HepG2 (cell line): Measurements from ENCODE around the gene TMEM218. TPM values are rescaled to one million over a fixed set of nuclear protein-coding genes. Genes with fewer than 3 reads are reported as not detected.
"Not testable (repeated sequence)": the region's sequence is repeated elsewhere in the genome, so short reads cannot be mapped to it uniquely, and the experiment has no call there.

Source experiments
- ATAC-seq: fragments of 200-7000 bp; cut with Tn5 transposase; 3 replicates; pipeline ENCODE4 v1.9.1; 2020; ENCODE audit warnings: mild to moderate bottlenecking, moderate library complexity
- BruUV-seq: library from RNA; stranded (reverse); fragments of 400-500 nt; replicated peaks from 2 replicates; lab custom pipeline; 2021; lab: Mats Ljungman, UMichigan
- CTCF ChIA-PET: fragments of 300-600 bp; formaldehyde crosslinking; extraction: SDS; loops from one replicate; lab custom pipeline; 2021; ENCODE audit warnings: low total read pairs, inconsistent platforms, low intra/inter-chr PET ratio; lab: Yijun Ruan, JAX
- POLR2A ChIA-PET: fragments of 350-600 bp; sonication (Branson Sonifier 250); formaldehyde crosslinking; loops from one replicate; lab custom pipeline; 2020; ENCODE audit warnings: antibody characterized with exemption, inconsistent platforms; lab: Yijun Ruan, JAX
- DNase-seq: peaks from one replicate; pipeline ENCODE4 v3.0.0-alpha.2; 2015; ENCODE audit warnings: low spot score
- FAIRE-seq: peaks from 3 replicates; lab custom pipeline; 2011; peaks lifted over from hg19 to GRCh38; lab: Jason Lieb, UNC
- H2AFZ ChIP-seq: one replicate; pipeline ENCODE4 v1.6.1; 2011; ENCODE audit warnings: low read length, inconsistent platforms
- H3K27ac ChIP-seq: fragments of 300-600 bp; 3 replicates; pipeline ENCODE4 v1.8.0; 2011; ENCODE audit warnings: mixed run types, mild to moderate bottlenecking, mixed read lengths, low read length, inconsistent platforms; ENCODE audit not compliant: insufficient read depth; ENCODE audit errors: extremely low read length
- H3K27me3 ChIP-seq, 2 experiments: fragments of 200-600 bp in 1 of 2; 2 replicates in 1 of 2; 3 replicates in 1 of 2; pipeline versions ENCODE4 v1.6.0 to v1.8.0; 2011; ENCODE audit warnings: low read length in 2 of 2, mild to moderate bottlenecking in 2 of 2, moderate library complexity in 2 of 2, inconsistent platforms in 1 of 2; ENCODE audit not compliant: insufficient read depth in 2 of 2, control insufficient read depth in 1 of 2
- H3K36me3 ChIP-seq, 2 experiments: fragments of 200-600 bp in 1 of 2; replicated peaks in 1 of 2; 2 replicates in 1 of 2; 3 replicates in 1 of 2; pipeline versions ENCODE4 v1.5.1 to v1.8.0; 2011; ENCODE audit warnings: low read length in 2 of 2, inconsistent platforms in 1 of 2; ENCODE audit not compliant: insufficient read depth in 2 of 2, control insufficient read depth in 1 of 2
- H3K4me1 ChIP-seq: 2 replicates; pipeline ENCODE4 v1.5.1; 2012; ENCODE audit warnings: low read length, inconsistent platforms; ENCODE audit not compliant: insufficient read depth
- H3K4me2 ChIP-seq: 2 replicates; pipeline ENCODE4 v1.6.0; 2011; ENCODE audit warnings: low read depth, low read length, inconsistent platforms
- H3K4me3 ChIP-seq, 3 experiments: fragments of 200-600 bp in 1 of 3; sonication (generic), shearing (Covaris generic) in 1 of 3; replicated peaks in 1 of 3; 2 replicates each; pipeline ENCODE4 v1.5.1; 2011 to 2016; ENCODE audit warnings: low read length in 3 of 3, inconsistent platforms in 2 of 3, low read depth in 2 of 3, mild to moderate bottlenecking in 2 of 3, control low read depth in 1 of 3, mixed read lengths in 1 of 3; ENCODE audit not compliant: insufficient read depth in 1 of 3
- H3K79me2 ChIP-seq: one replicate; pipeline ENCODE4 v1.6.1; 2011; ENCODE audit warnings: low read length, inconsistent platforms; ENCODE audit not compliant: insufficient read depth
- H3K9ac ChIP-seq: 2 replicates; pipeline ENCODE4 v1.6.0; 2011; ENCODE audit warnings: mild to moderate bottlenecking, low read depth, low read length, inconsistent platforms; ENCODE audit not compliant: insufficient read depth
- H3K9me3 ChIP-seq: 2 replicates; pipeline ENCODE4 v1.5.1; 2012; ENCODE audit warnings: mild to moderate bottlenecking, low read length
- H4K20me1 ChIP-seq: 2 replicates; pipeline ENCODE4 v1.6.0; 2011; ENCODE audit warnings: inconsistent platforms, mild to moderate bottlenecking, low read length, moderate library complexity; ENCODE audit not compliant: insufficient read depth
- FOXO1 ChIP-seq: sonication (generic); formaldehyde crosslinking; IDR thresholded peaks from 2 replicates; pipeline ENCODE4 v1.4.0; 2020; ENCODE audit warnings: missing genetic modification reagents
- NFYB ChIP-seq: sonication (generic); formaldehyde crosslinking; IDR thresholded peaks from 2 replicates; pipeline ENCODE4 v1.4.0; 2020; ENCODE audit warnings: missing genetic modification reagents
- NFYC ChIP-seq: IDR thresholded peaks from 2 replicates; pipeline ENCODE4 v1.6.1; 2016; ENCODE audit warnings: missing genetic modification reagents, missing compliant biosample characterization
- WGBS: methylation state at CpG from one replicate; pipeline ENCODE4 v1.1.6; 2017; ENCODE audit warnings: low lambda C conversion rate; 5-methylcytosine and 5-hydroxymethylcytosine counted together
- in situ Hi-C: cut with HindIII; loops from 2 replicates; pipeline ENCODE4 v1.10.0; 2017; ENCODE audit warnings: low pct_unique_long_range_greater_than_20kb; ENCODE audit not compliant: extremely low pct_ligation_motif_present
- intact Hi-C: fragments of 100-400 bp; cut with micrococcal nuclease; formaldehyde crosslinking; loops from one replicate; pipeline ENCODE4 v1.10.0; 2022; ENCODE audit not compliant: unreplicated experiment
- polyA plus RNA-seq, 8 experiments: library from polyadenylated mRNA; depleted of rRNA in 3 of 8; stranded (reverse) in 7 of 8; unstranded in 1 of 8; fragments of >200 nt; fragmentation: Illumina TruSeq in 4 of 8; extraction: Trizol in 4 of 8; gene quantifications; 2 replicates each; pipeline versions ENCODE4 v1.2.1 to v1.2.3, GENCODE V29; 2011 to 2016; ENCODE audit warnings: low read depth in 4 of 8, missing spikeins in 1 of 8, mixed read lengths in 1 of 8; ENCODE audit not compliant: insufficient read depth in 1 of 8
- total RNA-seq, 5 experiments: library from RNA; depleted of rRNA; stranded (reverse); fragments of >200 nt; fragmentation: Illumina TruSeq; extraction: Trizol; gene quantifications; 2 replicates each; pipeline ENCODE4 v1.2.3, GENCODE V29; 2016; ENCODE audit warnings: low read depth in 1 of 5
- TF ChIP-seq, protein P1 (sequence below): sonication (generic); formaldehyde crosslinking; conservative IDR thresholded peaks from 2 replicates; pipeline ENCODE4 v1.4.0; 2020; ENCODE audit warnings: missing genetic modification reagents

TMEM218 gene
- total and polyA plus RNA-seq, 2 of the 13 experiments (the other 11 are each of a cell fraction or from before 2014, with no cell fraction given) = 11.8 to 14.0 TPM

DNA sequence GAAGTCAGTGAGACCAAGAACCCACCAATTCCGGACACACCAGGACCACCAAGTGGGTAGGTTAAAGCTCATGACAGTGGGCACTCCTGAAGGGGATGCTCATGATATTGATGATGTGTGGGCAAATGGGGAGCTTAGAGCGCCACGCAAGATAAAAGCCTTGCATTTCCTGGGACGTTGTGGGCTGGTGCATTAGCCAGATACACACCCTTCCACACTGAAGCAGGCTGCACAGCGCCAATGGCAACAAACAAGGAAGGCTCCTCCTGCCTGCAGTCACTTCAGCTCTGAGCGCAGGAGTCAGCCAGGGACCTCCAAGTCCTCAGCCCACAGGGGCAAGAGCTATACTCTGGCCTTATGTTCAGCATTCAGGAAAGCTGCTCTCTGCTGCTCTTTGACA, 20.6 kb downstream of the TMEM218 start:
- intact Hi-C loops (loop anchor here (1.0 kb wide), 5 partner anchors 23 to 257 kb away; no protein-coding TSS in a partner anchor), in situ Hi-C loops (loop anchor here (5.0 kb wide), 1 partner anchor 51 kb away; no protein-coding TSS in a partner anchor)
- Histone ChIP-seq H3K4me2 (no peak overlapping the region), H3K27me3 (no peaks in the 10 kb centered on the region), H3K27ac (no peak overlapping the region), H4K20me1 (no peaks in the 10 kb centered on the region), H3K4me1 (peaks cover 14% of the 10 kb centered on the region), H3K36me3 (no peaks in the 10 kb centered on the region), H3K4me3 (no peak overlapping the region), H3K79me2 (no peaks in the 10 kb centered on the region), H3K9me3 (no peaks in the 10 kb centered on the region), H2AFZ (no peak overlapping the region), H3K9ac (no peak overlapping the region)
- TSS peak; percentile 81 for BruUV-seq
- POLR2A ChIA-PET = interaction anchor here (0.9 to 1.7 kb wide), 5 partner anchors 8 to 137 kb away, joined by 3 to 7 read pairs (median 4); partner anchors contain the start of gene TMEM218
- ATAC-seq (peak; percentile 12; the same call in 2 of the 3 replicates), DNase-seq (no peak), FAIRE-seq (no peak)
- CTCF ChIA-PET = interaction anchor here (1.3 to 2.1 kb wide), 6 partner anchors 22 to 258 kb away, joined by 7 to 11 read pairs (median 8); no protein-coding TSS in a partner anchor
- TF ChIP-seq FOXO1 = no peak
- TF ChIP-seq, protein P1, sequence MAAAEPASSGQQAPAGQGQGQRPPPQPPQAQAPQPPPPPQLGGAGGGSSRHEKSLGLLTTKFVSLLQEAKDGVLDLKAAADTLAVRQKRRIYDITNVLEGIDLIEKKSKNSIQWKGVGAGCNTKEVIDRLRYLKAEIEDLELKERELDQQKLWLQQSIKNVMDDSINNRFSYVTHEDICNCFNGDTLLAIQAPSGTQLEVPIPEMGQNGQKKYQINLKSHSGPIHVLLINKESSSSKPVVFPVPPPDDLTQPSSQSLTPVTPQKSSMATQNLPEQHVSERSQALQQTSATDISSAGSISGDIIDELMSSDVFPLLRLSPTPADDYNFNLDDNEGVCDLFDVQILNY (CRISPR knock-in tag) = no peak
- 60% methylated on average over 1 of the region's 6 CpGs for WGBS

DNA sequence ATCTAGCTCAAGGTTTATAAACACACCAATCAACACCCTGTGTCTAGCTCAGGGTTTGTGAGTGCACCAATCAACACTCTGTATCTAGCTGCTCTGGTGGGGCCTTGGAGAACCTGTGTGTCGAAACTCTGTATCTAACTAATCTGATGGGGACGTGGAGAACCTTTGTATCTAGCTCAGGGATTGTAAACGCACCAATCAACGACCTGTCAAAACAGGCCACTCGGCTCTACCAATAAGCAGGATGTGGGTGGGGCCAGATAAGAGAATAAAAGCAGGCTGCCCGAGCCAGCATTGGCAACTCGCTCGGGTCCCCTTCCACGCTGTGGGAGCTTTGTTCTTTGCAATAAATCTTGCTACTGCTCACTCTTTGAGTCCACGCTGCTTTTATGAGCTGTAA, 21.3 kb downstream of the TMEM218 start:
- H3K36me3 ChIP-seq, H3K4me2 ChIP-seq, H4K20me1 ChIP-seq, H3K27me3 ChIP-seq, H3K9me3 ChIP-seq, H2AFZ ChIP-seq, H3K27ac ChIP-seq, H3K4me3 ChIP-seq, DNase-seq, BruUV-seq, H3K79me2 ChIP-seq, H3K9ac ChIP-seq, intact Hi-C loops, ATAC-seq, FAIRE-seq: not testable (repeated sequence)
- TF ChIP-seq NFYC (CRISPR knock-in tag) = peak; percentile 30; the same call in 1 of the 2 replicates
- TF ChIP-seq NFYB = peak; percentile 45; the same call in 1 of the 2 replicates
- ChIA-PET CTCF (interaction anchor here (1.9 to 2.0 kb wide), 2 partner anchors 24 to 34 kb away, joined by 7 to 9 read pairs; no protein-coding TSS in a partner anchor), POLR2A (interaction anchor here (1.7 kb wide), 1 partner anchor 34 kb away, joined by 7 read pairs; no protein-coding TSS in a partner anchor)
- in situ Hi-C loops = loop anchor here (5.0 kb wide), 1 partner anchor 52 kb away; no protein-coding TSS in a partner anchor
- H3K4me1 ChIP-seq = peaks cover 18% of the 10 kb centered on the region
- 70% methylated on average over 9 of the region's 10 CpGs for WGBS

DNA sequence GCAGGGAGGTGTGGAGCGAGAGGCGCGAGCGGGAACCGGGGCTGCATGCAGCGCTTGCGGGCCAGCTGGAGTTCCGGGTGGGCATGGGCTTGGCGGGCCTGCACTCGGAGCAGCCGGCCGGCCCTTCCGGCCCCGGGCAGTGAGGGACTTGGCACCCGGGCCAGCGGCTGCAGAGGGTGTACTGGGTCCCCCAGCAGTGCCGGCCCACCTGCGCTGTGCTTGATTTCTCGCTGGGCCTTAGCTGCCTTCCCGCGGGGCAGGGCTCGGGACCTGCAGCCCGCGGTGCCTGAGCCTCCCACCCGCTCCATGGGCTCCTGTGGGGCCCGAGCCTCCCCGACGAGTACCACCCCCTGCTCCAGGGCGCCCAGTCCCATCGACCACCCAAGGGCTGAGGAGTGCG, 21.9 kb downstream of the TMEM218 start:
- CTCF ChIA-PET, POLR2A ChIA-PET, H3K79me2 ChIP-seq, H3K4me3 ChIP-seq, H3K27me3 ChIP-seq, H4K20me1 ChIP-seq, H3K9me3 ChIP-seq, in situ Hi-C loops, BruUV-seq, H3K9ac ChIP-seq, DNase-seq, intact Hi-C loops, ATAC-seq, H3K4me2 ChIP-seq, H3K36me3 ChIP-seq, H2AFZ ChIP-seq, H3K27ac ChIP-seq, FAIRE-seq: not testable (repeated sequence)
- H3K4me1 ChIP-seq = peaks cover 18% of the 10 kb centered on the region
- no CpG with 5 or more reads among the region's 31 CpGs for whole genome bisulfite sequencing
